Lung (tissue), 12 donors: ENCODE data around the gene KIF1B. TPM values are rescaled to one million over a fixed set of nuclear protein-coding genes. Genes with fewer than 3 reads are reported as not detected.

Experiments
- ATAC-seq: fragments of 200-7000 bp; cut with Tn5 transposase; one replicate; pipeline ENCODE4 v1.9.1; 2020; ENCODE audit warnings: moderate number of reproducible peaks; ENCODE audit not compliant: insufficient read depth, low FRiP score
- DNase-seq, 3 donors: peaks; one replicate each; pipeline ENCODE4 v3.0.0-alpha.2; 2013 to 2017
- H3K27ac ChIP-seq, 2 donors: one replicate each; pipeline ENCODE4 v1.5.1; 2013; ENCODE audit warnings: mild to moderate bottlenecking in 2 of 2, moderate library complexity in 2 of 2, control low read depth in 1 of 2, inconsistent platforms in 1 of 2, low read depth in 1 of 2, low read length in 1 of 2
- H3K27me3 ChIP-seq, 3 donors: one replicate each; pipeline ENCODE4 v1.5.1; 2013; ENCODE audit warnings: low read length in 2 of 3; ENCODE audit not compliant: control insufficient read depth in 3 of 3, insufficient read depth in 3 of 3
- H3K36me3 ChIP-seq, 4 donors: one replicate each; pipeline ENCODE4 v1.5.1; 2013; ENCODE audit warnings: low read length in 4 of 4, mild to moderate bottlenecking in 1 of 4, moderate library complexity in 1 of 4; ENCODE audit not compliant: control insufficient read depth in 4 of 4, insufficient read depth in 4 of 4
- H3K4me1 ChIP-seq, 5 donors: one replicate each; pipeline ENCODE4 v1.5.1; 2013; ENCODE audit warnings: low read length in 5 of 5, mild to moderate bottlenecking in 2 of 5, moderate library complexity in 1 of 5; ENCODE audit not compliant: control insufficient read depth in 5 of 5, insufficient read depth in 5 of 5
- H3K4me3 ChIP-seq: one replicate; pipeline ENCODE4 v1.5.1; 2013; ENCODE audit warnings: mild to moderate bottlenecking, control low read depth, moderate library complexity
- H3K9ac ChIP-seq, 2 donors: one replicate each; pipeline ENCODE4 v1.5.1; 2013; ENCODE audit warnings: low read length in 2 of 2, control low read depth in 1 of 2; ENCODE audit not compliant: insufficient read depth in 1 of 2
- H3K9me3 ChIP-seq, 4 donors: one replicate each; pipeline ENCODE4 v1.5.1; 2013; ENCODE audit warnings: low read length in 3 of 4, mild to moderate bottlenecking in 1 of 4, moderate library complexity in 1 of 4; ENCODE audit not compliant: control insufficient read depth in 4 of 4, insufficient read depth in 3 of 4
- WGBS, 2 donors: extraction: QIAGEN DNeasy Blood & Tissue Kit; methylation state at CpG; one replicate each; pipeline ENCODE4 v1.1.7; 2013; 5-methylcytosine and 5-hydroxymethylcytosine counted together
- polyA plus RNA-seq, 2 donors: library from polyadenylated mRNA; stranded (reverse); fragments of 200-250 nt; gene quantifications; one replicate each; pipeline ENCODE4 v1.2.1, GENCODE V29; 2013
- total RNA-seq, 2 donors: library from RNA; depleted of rRNA in 1 of 2; stranded (reverse); fragments of >200 nt in 1 of 2; gene quantifications; one replicate each; pipeline ENCODE4 v1.2.1, GENCODE V29; 2014 to 2021
- TF ChIP-seq, protein P1 (sequence below): IDR thresholded peaks from 2 replicates; pipeline ENCODE4 v1.5.1; 2012; ENCODE audit warnings: mild to moderate bottlenecking; ENCODE audit errors: control extremely low read depth, extremely low read depth
- donor health status: control.
- donor health status: control.
- donor health status: Bipolar disorder and iron deficiency.
- donor health status: healthy.
- donor health status: DM: yes; HTN: yes; CAD: no.

Gene KIF1B
- total and polyA plus RNA-seq, 4 donors = 9.7 to 64.0 (median 24.4) TPM

GRCh38 chr1:10340930-10341590, 130.7 kb downstream of the KIF1B start:
- Histone ChIP-seq H3K4me3 (no peak overlapping the region), H3K27me3 (no peaks in the 10 kb centered on the region), H3K36me3 (peaks cover 10 to 34% (median 19%) of the 10 kb centered on the region in 4 donors), H3K9me3 (no peaks in the 10 kb centered on the region), H3K4me1 (no peaks in the 10 kb centered on the region), H3K27ac (no peak overlapping the region), H3K9ac (no peak overlapping the region)
- TF ChIP-seq, protein P1, sequence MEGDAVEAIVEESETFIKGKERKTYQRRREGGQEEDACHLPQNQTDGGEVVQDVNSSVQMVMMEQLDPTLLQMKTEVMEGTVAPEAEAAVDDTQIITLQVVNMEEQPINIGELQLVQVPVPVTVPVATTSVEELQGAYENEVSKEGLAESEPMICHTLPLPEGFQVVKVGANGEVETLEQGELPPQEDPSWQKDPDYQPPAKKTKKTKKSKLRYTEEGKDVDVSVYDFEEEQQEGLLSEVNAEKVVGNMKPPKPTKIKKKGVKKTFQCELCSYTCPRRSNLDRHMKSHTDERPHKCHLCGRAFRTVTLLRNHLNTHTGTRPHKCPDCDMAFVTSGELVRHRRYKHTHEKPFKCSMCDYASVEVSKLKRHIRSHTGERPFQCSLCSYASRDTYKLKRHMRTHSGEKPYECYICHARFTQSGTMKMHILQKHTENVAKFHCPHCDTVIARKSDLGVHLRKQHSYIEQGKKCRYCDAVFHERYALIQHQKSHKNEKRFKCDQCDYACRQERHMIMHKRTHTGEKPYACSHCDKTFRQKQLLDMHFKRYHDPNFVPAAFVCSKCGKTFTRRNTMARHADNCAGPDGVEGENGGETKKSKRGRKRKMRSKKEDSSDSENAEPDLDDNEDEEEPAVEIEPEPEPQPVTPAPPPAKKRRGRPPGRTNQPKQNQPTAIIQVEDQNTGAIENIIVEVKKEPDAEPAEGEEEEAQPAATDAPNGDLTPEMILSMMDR = no peak
- 79 to 90% methylated on average over 2 of the region's 2 CpGs for WGBS, 2 donors
- DNase-seq (no peak), ATAC-seq (no peak)

DNA sequence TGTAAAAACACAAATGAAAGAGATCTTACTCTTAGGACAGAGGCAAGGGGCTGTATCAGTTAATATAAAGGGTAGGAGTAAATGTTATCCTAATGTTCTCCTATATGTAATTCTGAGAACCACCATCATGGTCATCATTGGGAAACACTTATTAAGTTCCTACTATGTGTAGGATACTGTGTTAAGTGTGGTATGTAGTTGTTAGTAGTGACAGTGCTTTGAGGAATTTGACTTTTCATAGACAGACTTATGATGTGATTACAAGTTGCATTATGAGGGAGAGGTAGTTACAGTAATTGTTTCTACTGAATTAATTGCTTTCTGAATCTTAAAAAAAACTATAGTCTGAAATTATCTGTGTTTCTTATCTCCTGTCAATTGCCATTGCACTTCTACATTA, 136.7 kb downstream of the KIF1B start:
- ATAC-seq (no peak), DNase-seq (no peak)
- H3K36me3 ChIP-seq = peaks cover 0 to 33% (median 16%) of the 10 kb centered on the region in 4 donors
- H3K4me1 ChIP-seq = no peaks in the 10 kb centered on the region
- no peaks in the 10 kb centered on the region for H3K27me3 ChIP-seq
- H3K4me3 ChIP-seq = no peak overlapping the region
- TF ChIP-seq, protein P1 = no peak
- H3K9me3 ChIP-seq = no peaks in the 10 kb centered on the region
- no peak overlapping the region for H3K9ac ChIP-seq
- H3K27ac ChIP-seq = no peak overlapping the region

DNA sequence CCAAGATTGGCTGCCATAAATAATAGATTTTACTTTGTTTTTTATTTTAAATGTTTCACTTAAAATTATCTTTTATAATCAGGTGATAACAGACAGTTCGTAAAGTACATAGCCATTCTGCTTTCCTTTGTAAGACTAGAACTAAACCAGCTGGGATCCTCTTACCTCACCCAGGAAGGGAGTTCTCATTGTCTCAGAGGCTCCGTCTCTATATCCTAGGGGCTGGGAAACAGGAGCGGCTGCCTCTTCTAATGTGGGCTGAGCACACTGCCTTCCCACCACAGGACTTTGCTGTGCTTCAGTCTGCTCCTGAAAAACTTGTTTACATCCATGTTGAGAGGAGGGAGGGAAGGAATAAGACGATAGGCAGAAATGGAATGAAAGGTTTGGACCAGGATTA, 142.9 kb downstream of the KIF1B start:
- 75 to 84% methylated on average over 4 of the region's 4 CpGs for WGBS, 2 donors
- Histone ChIP-seq H3K27me3 (no peaks in the 10 kb centered on the region), H3K9me3 (no peaks in the 10 kb centered on the region), H3K9ac (peak overlapping the region; percentile 25 to 32), H3K4me3 (no peak overlapping the region), H3K27ac (no peak overlapping the region), H3K36me3 (peaks cover 0 to 16% (median 10%) of the 10 kb centered on the region in 4 donors), H3K4me1 (no peaks in the 10 kb centered on the region)
- ATAC-seq = no peak
- TF ChIP-seq, protein P1 = no peak
- peak in 2 of 3 donors; percentile 22 to 35 for DNase-seq

GRCh38 chr1:10353693-10354092, 143.3 kb downstream of the KIF1B start:
- H3K9ac ChIP-seq = peak overlapping the region; percentile 25 to 32
- TF ChIP-seq, protein P1 = no peak
- H3K4me1 ChIP-seq = no peaks in the 10 kb centered on the region
- no peak overlapping the region for H3K27ac ChIP-seq
- ATAC-seq (no peak), DNase-seq (peak in 1 of 3 donors; percentile 21)
- H3K36me3 ChIP-seq = peaks cover 0 to 16% (median 8%) of the 10 kb centered on the region in 4 donors
- WGBS, 2 donors = 74 to 89% methylated on average over 2 of the region's 2 CpGs
- H3K4me3 ChIP-seq = no peak overlapping the region
- no peaks in the 10 kb centered on the region for H3K27me3 ChIP-seq
- no peaks in the 10 kb centered on the region for H3K9me3 ChIP-seq
